DOHH2 (cell line): ENCODE measurements around the gene GCLC.

Source experiments
- H3F3A ChIP-seq: fragments of 200-600 bp; sonication (generic), shearing (Covaris generic); 2 replicates; pipeline ENCODE4 v1.6.0; 2016; ENCODE audit warnings: antibody characterized with exemption, mild to moderate bottlenecking; ENCODE audit not compliant: control insufficient read depth, insufficient read depth
- H3K27ac ChIP-seq: fragments of 200-600 bp; sonication (generic); 2 replicates; pipeline ENCODE4 v1.5.1; 2014; ENCODE audit warnings: low read depth, mild to moderate bottlenecking, low read length, moderate library complexity
- H3K27me3 ChIP-seq: fragments of 200-600 bp; sonication (generic); 2 replicates; pipeline ENCODE4 v1.6.1; 2014; ENCODE audit warnings: mild to moderate bottlenecking, low read length, mixed read lengths; ENCODE audit not compliant: control insufficient read depth
- H3K36me3 ChIP-seq: fragments of 200-600 bp; sonication (generic); 2 replicates; pipeline ENCODE4 v1.6.1; 2014; ENCODE audit warnings: mild to moderate bottlenecking, low read length, moderate library complexity, mixed read lengths; ENCODE audit not compliant: control insufficient read depth
- H3K4me1 ChIP-seq: fragments of 200-600 bp; sonication (generic); 2 replicates; pipeline ENCODE4 v1.6.1; 2014; ENCODE audit warnings: mild to moderate bottlenecking, low read length, mixed read lengths; ENCODE audit not compliant: control insufficient read depth
- H3K4me2 ChIP-seq: fragments of 200-600 bp; sonication (generic); 2 replicates; pipeline ENCODE4 v1.6.0; 2014; ENCODE audit warnings: mild to moderate bottlenecking, low read length, moderate library complexity
- H3K4me3 ChIP-seq: fragments of 200-600 bp; sonication (generic); 2 replicates; pipeline ENCODE4 v1.5.1; 2014; ENCODE audit warnings: mild to moderate bottlenecking, low read length, mixed read lengths
- H3K79me2 ChIP-seq: fragments of 200-600 bp; sonication (generic); 2 replicates; pipeline ENCODE4 v1.6.1; 2014; ENCODE audit warnings: mild to moderate bottlenecking, low read length, mixed read lengths; ENCODE audit not compliant: control insufficient read depth
- H3K9me2 ChIP-seq: fragments of 200-600 bp; sonication (generic); replicated peaks from 2 replicates; pipeline ENCODE4 v1.6.1; 2014; ENCODE audit warnings: mild to moderate bottlenecking, low read length, mixed read lengths; ENCODE audit not compliant: control insufficient read depth
- H3K9me3 ChIP-seq: fragments of 200-600 bp; sonication (generic); 2 replicates; pipeline ENCODE4 v1.6.1; 2014; ENCODE audit warnings: antibody characterized with exemption, low read length, mixed read lengths; ENCODE audit not compliant: control insufficient read depth, insufficient read depth
- H4K20me1 ChIP-seq: fragments of 200-600 bp; sonication (generic); 2 replicates; pipeline ENCODE4 v1.6.0; 2014; ENCODE audit warnings: low read depth, mild to moderate bottlenecking, antibody characterized with exemption, low read length, moderate library complexity; ENCODE audit not compliant: control insufficient read depth, insufficient read depth
- EZH2phosphoT487 ChIP-seq: fragments of 200-600 bp; sonication (generic); IDR thresholded peaks from 2 replicates; pipeline ENCODE4 v1.6.1; 2017; ENCODE audit warnings: borderline replicate concordance, mild to moderate bottlenecking, antibody characterized with exemption, low read length, moderate library complexity, mixed read lengths
- TF ChIP-seq, protein P1 (sequence below): fragments of 200-600 bp; sonication (generic); IDR thresholded peaks from one replicate; pipeline ENCODE4 v1.5.1; 2014; ENCODE audit warnings: antibody characterized with exemption, mild to moderate bottlenecking, low read depth, low read length; ENCODE audit not compliant: poor library complexity, severe bottlenecking

The GCLC gene

DNA sequence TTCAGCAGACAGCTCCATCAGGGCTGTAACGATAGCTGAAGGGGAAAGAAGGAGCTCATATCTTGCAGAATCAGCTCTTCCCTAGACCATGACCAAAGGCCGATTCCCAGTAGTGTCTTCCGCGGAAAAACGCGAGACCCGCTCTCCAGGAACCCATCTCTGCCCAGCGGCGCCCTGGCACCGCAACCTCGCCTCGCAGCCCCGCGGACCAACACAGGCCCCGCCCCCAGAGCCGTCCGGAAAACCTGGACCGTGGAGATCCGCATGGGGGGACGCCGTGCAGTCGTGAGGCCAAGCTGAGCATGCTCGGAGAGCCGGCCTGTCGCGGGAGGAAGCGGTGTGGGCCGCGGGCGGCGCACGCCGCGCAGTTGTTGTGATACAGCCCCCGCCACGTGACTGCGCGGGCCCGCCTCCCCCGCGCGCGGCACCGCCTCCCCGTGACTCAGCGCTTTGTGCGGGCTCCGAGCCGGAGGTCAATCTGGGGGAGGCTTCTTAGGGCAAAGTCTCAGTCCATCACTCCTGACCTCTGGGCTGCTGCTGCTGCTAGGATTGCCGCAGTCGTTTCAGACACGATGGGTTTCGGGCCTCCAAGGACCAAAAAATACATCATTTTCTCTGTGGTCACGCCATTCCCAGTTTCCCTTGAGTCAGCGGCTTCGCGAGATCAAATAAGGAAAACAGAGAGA lies 3.1 kb upstream of the GCLC start:
- H3K4me1 ChIP-seq, result peaks cover 28% of the 10 kb centered on the region
- peaks cover 17% of the 10 kb centered on the region for H3K27me3 ChIP-seq
- TF ChIP-seq, protein P1, sequence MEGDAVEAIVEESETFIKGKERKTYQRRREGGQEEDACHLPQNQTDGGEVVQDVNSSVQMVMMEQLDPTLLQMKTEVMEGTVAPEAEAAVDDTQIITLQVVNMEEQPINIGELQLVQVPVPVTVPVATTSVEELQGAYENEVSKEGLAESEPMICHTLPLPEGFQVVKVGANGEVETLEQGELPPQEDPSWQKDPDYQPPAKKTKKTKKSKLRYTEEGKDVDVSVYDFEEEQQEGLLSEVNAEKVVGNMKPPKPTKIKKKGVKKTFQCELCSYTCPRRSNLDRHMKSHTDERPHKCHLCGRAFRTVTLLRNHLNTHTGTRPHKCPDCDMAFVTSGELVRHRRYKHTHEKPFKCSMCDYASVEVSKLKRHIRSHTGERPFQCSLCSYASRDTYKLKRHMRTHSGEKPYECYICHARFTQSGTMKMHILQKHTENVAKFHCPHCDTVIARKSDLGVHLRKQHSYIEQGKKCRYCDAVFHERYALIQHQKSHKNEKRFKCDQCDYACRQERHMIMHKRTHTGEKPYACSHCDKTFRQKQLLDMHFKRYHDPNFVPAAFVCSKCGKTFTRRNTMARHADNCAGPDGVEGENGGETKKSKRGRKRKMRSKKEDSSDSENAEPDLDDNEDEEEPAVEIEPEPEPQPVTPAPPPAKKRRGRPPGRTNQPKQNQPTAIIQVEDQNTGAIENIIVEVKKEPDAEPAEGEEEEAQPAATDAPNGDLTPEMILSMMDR, result no peak
- TF ChIP-seq EZH2phosphoT487, result no peak
- peak overlapping the region; percentile 89 for H3K4me2 ChIP-seq
- H3F3A ChIP-seq, result no peaks in the 10 kb centered on the region
- peak overlapping the region; percentile 81 for H3K4me3 ChIP-seq
- no peaks in the 10 kb centered on the region for H3K9me3 ChIP-seq
- no peak overlapping the region for H3K27ac ChIP-seq
- peaks cover 14% of the 10 kb centered on the region for H3K79me2 ChIP-seq
- H4K20me1 ChIP-seq, result no peaks in the 10 kb centered on the region
- no peaks in the 10 kb centered on the region for H3K36me3 ChIP-seq
- H3K9me2 ChIP-seq, result no peaks in the 10 kb centered on the region

GRCh38 chr6:53547166-53547810 lies 2.4 kb upstream of the GCLC start:
- peak overlapping the region; percentile 81 for H3K4me3 ChIP-seq
- H3K79me2 ChIP-seq, result peaks cover 20% of the 10 kb centered on the region
- TF ChIP-seq EZH2phosphoT487, result no peak
- TF ChIP-seq, protein P1, result no peak
- H3K9me3 ChIP-seq, result no peaks in the 10 kb centered on the region
- H3K4me1 ChIP-seq, result peaks cover 29% of the 10 kb centered on the region
- H3K27ac ChIP-seq, result no peak overlapping the region
- no peaks in the 10 kb centered on the region for H3F3A ChIP-seq
- H4K20me1 ChIP-seq, result no peaks in the 10 kb centered on the region
- peaks cover 17% of the 10 kb centered on the region for H3K27me3 ChIP-seq
- peak overlapping the region; percentile 89 for H3K4me2 ChIP-seq
- H3K9me2 ChIP-seq, result no peaks in the 10 kb centered on the region
- no peaks in the 10 kb centered on the region for H3K36me3 ChIP-seq

- Histone ChIP-seq H3K9me3 (no peaks in the 10 kb centered on the region), H3K27ac (no peak overlapping the region), H3K4me2 (no peak overlapping the region), H3K27me3 (peaks cover 17% of the 10 kb centered on the region), H3K4me1 (peaks cover 29% of the 10 kb centered on the region), H4K20me1 (no peaks in the 10 kb centered on the region), H3K9me2 (no peaks in the 10 kb centered on the region), H3K79me2 (peaks cover 28% of the 10 kb centered on the region), H3F3A (no peaks in the 10 kb centered on the region), H3K36me3 (no peaks in the 10 kb centered on the region), H3K4me3 (no peak overlapping the region)
- TF ChIP-seq EZH2phosphoT487, result no peak
- TF ChIP-seq, protein P1, result no peak
These were observed 1.4 kb upstream of the GCLC start for GRCh38 chr6:53546281-53546680.
